ENCODE measurements around the gene SCN10A.

SCN10A gene

DNA sequence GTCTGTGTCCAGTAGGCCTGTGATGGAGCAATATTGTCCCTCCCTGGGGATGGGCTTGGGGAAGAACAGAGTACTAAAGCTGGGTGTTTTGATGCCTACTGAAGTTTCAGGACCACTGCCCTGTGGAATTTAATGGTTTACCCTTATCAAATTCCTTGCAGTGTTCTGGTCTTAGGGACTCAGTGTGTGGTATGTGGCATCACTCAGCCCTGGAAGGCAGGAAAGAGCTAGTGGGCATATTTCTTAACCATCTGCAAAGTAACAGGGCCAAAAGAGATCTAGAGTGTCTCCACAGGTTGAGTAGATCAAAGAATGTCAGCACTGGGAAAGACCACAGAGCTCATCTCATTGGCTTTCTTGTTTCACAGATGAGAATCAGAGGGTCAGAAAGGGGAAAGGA lies 11.8 kb upstream of the SCN10A start:
- Histone ChIP-seq H3K4me3 (ENCODE audit: low read length) (no peak overlapping the region), H3K79me2 (ENCODE audit: low read length) (no peaks in the 10 kb centered on the region), H3K27ac (ENCODE audit: low read length) (no peak overlapping the region), H4K20me1 (ENCODE audit: insufficient read depth, low read length) (no peaks in the 10 kb centered on the region), H3K36me3 (replicated peaks; ENCODE audit: low read depth, low read length) (no peaks in the 10 kb centered on the region), H3K9ac (ENCODE audit: low read length) (no peak overlapping the region), H3K4me2 (ENCODE audit: low read length) (no peak overlapping the region), H3K27me3 (ENCODE audit: low read depth, low read length) (peaks cover 40% of the 10 kb centered on the region), H3K4me1 (ENCODE audit: low read length) (no peaks in the 10 kb centered on the region), H2AFZ (ENCODE audit: low read depth, low read length) (no peak overlapping the region), H3K9me3 (ENCODE audit: insufficient read depth, low read length) (no peaks in the 10 kb centered on the region)
- TF ChIP-seq EZH2phosphoT487 (IDR thresholded peaks at IDR 0.05; ENCODE audit: low read depth) = no peak
- TF ChIP-seq, protein P1, sequence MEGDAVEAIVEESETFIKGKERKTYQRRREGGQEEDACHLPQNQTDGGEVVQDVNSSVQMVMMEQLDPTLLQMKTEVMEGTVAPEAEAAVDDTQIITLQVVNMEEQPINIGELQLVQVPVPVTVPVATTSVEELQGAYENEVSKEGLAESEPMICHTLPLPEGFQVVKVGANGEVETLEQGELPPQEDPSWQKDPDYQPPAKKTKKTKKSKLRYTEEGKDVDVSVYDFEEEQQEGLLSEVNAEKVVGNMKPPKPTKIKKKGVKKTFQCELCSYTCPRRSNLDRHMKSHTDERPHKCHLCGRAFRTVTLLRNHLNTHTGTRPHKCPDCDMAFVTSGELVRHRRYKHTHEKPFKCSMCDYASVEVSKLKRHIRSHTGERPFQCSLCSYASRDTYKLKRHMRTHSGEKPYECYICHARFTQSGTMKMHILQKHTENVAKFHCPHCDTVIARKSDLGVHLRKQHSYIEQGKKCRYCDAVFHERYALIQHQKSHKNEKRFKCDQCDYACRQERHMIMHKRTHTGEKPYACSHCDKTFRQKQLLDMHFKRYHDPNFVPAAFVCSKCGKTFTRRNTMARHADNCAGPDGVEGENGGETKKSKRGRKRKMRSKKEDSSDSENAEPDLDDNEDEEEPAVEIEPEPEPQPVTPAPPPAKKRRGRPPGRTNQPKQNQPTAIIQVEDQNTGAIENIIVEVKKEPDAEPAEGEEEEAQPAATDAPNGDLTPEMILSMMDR (IDR thresholded peaks at IDR 0.05; ENCODE audit: low read depth, low read length) = no peak

- H3K9ac ChIP-seq (ENCODE audit: low read length) = no peak overlapping the region
- H3K4me3 ChIP-seq (ENCODE audit: low read length) = no peak overlapping the region
- H2AFZ ChIP-seq (ENCODE audit: low read depth, low read length) = no peak overlapping the region
- no peak for TF ChIP-seq EZH2phosphoT487 (IDR thresholded peaks at IDR 0.05; ENCODE audit: low read depth)
- TF ChIP-seq, protein P1 (IDR thresholded peaks at IDR 0.05; ENCODE audit: low read depth, low read length) = no peak
- H3K79me2 ChIP-seq (ENCODE audit: low read length) = no peaks in the 10 kb centered on the region
- H3K4me2 ChIP-seq (ENCODE audit: low read length) = no peak overlapping the region
- H3K9me3 ChIP-seq (ENCODE audit: insufficient read depth, low read length) = no peaks in the 10 kb centered on the region
- no peaks in the 10 kb centered on the region for H4K20me1 ChIP-seq (ENCODE audit: insufficient read depth, low read length)
- H3K27ac ChIP-seq (ENCODE audit: low read length) = no peak overlapping the region
- H3K27me3 ChIP-seq (ENCODE audit: low read depth, low read length) = peaks cover 48% of the 10 kb centered on the region
- no peaks in the 10 kb centered on the region for H3K36me3 ChIP-seq (replicated peaks; ENCODE audit: low read depth, low read length)
- no peaks in the 10 kb centered on the region for H3K4me1 ChIP-seq (ENCODE audit: low read length)
Observed at GRCh38 chr3:38826001-38826400, 10.0 kb upstream of the SCN10A start.

DNA sequence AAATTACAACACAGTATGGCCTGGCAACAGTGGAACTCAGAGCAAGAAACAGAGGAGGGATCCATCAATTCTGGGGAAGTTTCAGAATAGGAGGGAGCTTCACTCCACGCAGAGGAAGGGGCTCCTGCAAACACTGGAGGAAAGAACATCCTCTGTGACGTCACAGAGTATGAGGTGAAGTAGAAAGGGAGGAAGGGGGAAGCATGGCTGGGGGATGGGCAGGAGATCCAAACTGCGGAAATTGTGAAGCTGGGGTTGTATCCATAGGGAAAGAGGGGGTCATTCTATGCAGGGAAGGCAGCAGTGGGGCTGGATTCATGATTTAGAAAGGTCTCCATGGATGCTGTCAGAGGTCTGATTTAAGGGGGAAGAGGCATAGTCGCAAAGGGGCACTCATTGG lies 8.3 kb upstream of the SCN10A start:
- TF ChIP-seq, protein P1 (IDR thresholded peaks at IDR 0.05; ENCODE audit: low read depth, low read length) = no peak
- no peak for TF ChIP-seq EZH2phosphoT487 (IDR thresholded peaks at IDR 0.05; ENCODE audit: low read depth)
- H3K4me3 ChIP-seq (ENCODE audit: low read length) = no peak overlapping the region
- H3K9ac ChIP-seq (ENCODE audit: low read length) = no peak overlapping the region
- H3K4me2 ChIP-seq (ENCODE audit: low read length) = no peak overlapping the region
- H3K27ac ChIP-seq (ENCODE audit: low read length) = no peak overlapping the region
- H3K9me3 ChIP-seq (ENCODE audit: insufficient read depth, low read length) = no peaks in the 10 kb centered on the region
- no peaks in the 10 kb centered on the region for H4K20me1 ChIP-seq (ENCODE audit: insufficient read depth, low read length)
- H3K36me3 ChIP-seq (replicated peaks; ENCODE audit: low read depth, low read length) = no peaks in the 10 kb centered on the region
- peaks cover 41% of the 10 kb centered on the region for H3K27me3 ChIP-seq (ENCODE audit: low read depth, low read length)
- H2AFZ ChIP-seq (ENCODE audit: low read depth, low read length) = no peak overlapping the region
- H3K79me2 ChIP-seq (ENCODE audit: low read length) = no peaks in the 10 kb centered on the region
- H3K4me1 ChIP-seq (ENCODE audit: low read length) = no peaks in the 10 kb centered on the region

DNA sequence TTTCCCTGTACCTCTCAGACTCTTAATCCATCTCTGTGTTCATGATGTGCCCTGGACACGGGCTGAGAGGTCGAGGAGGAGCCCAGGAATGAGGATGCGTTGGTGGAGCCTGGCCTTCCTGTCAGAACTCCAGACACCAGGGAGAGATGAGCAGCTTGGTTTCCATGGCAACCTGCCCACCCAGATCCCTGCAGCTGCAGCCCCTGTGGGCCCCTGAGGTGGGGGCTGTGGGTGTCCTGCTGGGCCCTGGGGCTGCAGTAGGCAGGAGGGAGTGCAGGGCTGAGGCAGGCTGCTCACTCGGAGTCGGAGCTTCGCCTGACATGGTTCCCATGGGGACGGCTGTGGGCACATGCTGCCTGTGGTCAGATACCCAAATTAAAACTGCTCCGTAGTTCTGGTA lies 7.7 kb upstream of the SCN10A start:
- H2AFZ ChIP-seq (ENCODE audit: low read depth, low read length) = no peak overlapping the region
- H3K9me3 ChIP-seq (ENCODE audit: insufficient read depth, low read length) = no peaks in the 10 kb centered on the region
- no peaks in the 10 kb centered on the region for H3K4me1 ChIP-seq (ENCODE audit: low read length)
- H3K27me3 ChIP-seq (ENCODE audit: low read depth, low read length) = peaks cover 43% of the 10 kb centered on the region
- H3K79me2 ChIP-seq (ENCODE audit: low read length) = no peaks in the 10 kb centered on the region
- H3K36me3 ChIP-seq (replicated peaks; ENCODE audit: low read depth, low read length) = no peaks in the 10 kb centered on the region
- H3K4me3 ChIP-seq (ENCODE audit: low read length) = no peak overlapping the region
- H3K27ac ChIP-seq (ENCODE audit: low read length) = no peak overlapping the region
- TF ChIP-seq, protein P1 (IDR thresholded peaks at IDR 0.05; ENCODE audit: low read depth, low read length) = no peak
- TF ChIP-seq EZH2phosphoT487 (IDR thresholded peaks at IDR 0.05; ENCODE audit: low read depth) = no peak
- H3K4me2 ChIP-seq (ENCODE audit: low read length) = no peak overlapping the region
- H4K20me1 ChIP-seq (ENCODE audit: insufficient read depth, low read length) = no peaks in the 10 kb centered on the region
- no peak overlapping the region for H3K9ac ChIP-seq (ENCODE audit: low read length)

Measured in OCI-LY3 (cell line).